Muscle layer of duodenum (tissue), 2 donors: ENCODE measurements around the gene NCKAP1.

ENCODE experiments used
- H3K27ac ChIP-seq: one replicate; pipeline ENCODE4 v1.7.0; 2013; ENCODE audit warnings: mild to moderate bottlenecking, low read length
- H3K27me3 ChIP-seq: one replicate; pipeline ENCODE4 v1.7.0; 2013; ENCODE audit warnings: low read depth, mild to moderate bottlenecking, control low read depth, low read length
- H3K36me3 ChIP-seq, 2 donors: one replicate each; pipeline ENCODE4 v1.7.0; 2013; ENCODE audit warnings: low read length in 2 of 2, control low read depth in 1 of 2, mild to moderate bottlenecking in 1 of 2; ENCODE audit not compliant: insufficient read depth in 2 of 2, control insufficient read depth in 1 of 2
- H3K4me1 ChIP-seq, 2 donors: one replicate each; pipeline ENCODE4 v1.7.0; 2013; ENCODE audit warnings: low read length in 2 of 2, mild to moderate bottlenecking in 2 of 2, control low read depth in 1 of 2, moderate library complexity in 1 of 2; ENCODE audit not compliant: insufficient read depth in 2 of 2, control insufficient read depth in 1 of 2
- H3K4me3 ChIP-seq, 2 donors: one replicate each; pipeline ENCODE4 v1.7.0; 2013; ENCODE audit warnings: low read length in 2 of 2, low read depth in 1 of 2, mild to moderate bottlenecking in 1 of 2
- H3K9me3 ChIP-seq, 2 donors: one replicate each; pipeline ENCODE4 v1.7.0; 2013; ENCODE audit warnings: low read length in 2 of 2, control low read depth in 1 of 2, mild to moderate bottlenecking in 1 of 2; ENCODE audit not compliant: control insufficient read depth in 1 of 2
- donor health status: healthy.

Gene NCKAP1, protein sequence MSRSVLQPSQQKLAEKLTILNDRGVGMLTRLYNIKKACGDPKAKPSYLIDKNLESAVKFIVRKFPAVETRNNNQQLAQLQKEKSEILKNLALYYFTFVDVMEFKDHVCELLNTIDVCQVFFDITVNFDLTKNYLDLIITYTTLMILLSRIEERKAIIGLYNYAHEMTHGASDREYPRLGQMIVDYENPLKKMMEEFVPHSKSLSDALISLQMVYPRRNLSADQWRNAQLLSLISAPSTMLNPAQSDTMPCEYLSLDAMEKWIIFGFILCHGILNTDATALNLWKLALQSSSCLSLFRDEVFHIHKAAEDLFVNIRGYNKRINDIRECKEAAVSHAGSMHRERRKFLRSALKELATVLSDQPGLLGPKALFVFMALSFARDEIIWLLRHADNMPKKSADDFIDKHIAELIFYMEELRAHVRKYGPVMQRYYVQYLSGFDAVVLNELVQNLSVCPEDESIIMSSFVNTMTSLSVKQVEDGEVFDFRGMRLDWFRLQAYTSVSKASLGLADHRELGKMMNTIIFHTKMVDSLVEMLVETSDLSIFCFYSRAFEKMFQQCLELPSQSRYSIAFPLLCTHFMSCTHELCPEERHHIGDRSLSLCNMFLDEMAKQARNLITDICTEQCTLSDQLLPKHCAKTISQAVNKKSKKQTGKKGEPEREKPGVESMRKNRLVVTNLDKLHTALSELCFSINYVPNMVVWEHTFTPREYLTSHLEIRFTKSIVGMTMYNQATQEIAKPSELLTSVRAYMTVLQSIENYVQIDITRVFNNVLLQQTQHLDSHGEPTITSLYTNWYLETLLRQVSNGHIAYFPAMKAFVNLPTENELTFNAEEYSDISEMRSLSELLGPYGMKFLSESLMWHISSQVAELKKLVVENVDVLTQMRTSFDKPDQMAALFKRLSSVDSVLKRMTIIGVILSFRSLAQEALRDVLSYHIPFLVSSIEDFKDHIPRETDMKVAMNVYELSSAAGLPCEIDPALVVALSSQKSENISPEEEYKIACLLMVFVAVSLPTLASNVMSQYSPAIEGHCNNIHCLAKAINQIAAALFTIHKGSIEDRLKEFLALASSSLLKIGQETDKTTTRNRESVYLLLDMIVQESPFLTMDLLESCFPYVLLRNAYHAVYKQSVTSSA

DNA sequence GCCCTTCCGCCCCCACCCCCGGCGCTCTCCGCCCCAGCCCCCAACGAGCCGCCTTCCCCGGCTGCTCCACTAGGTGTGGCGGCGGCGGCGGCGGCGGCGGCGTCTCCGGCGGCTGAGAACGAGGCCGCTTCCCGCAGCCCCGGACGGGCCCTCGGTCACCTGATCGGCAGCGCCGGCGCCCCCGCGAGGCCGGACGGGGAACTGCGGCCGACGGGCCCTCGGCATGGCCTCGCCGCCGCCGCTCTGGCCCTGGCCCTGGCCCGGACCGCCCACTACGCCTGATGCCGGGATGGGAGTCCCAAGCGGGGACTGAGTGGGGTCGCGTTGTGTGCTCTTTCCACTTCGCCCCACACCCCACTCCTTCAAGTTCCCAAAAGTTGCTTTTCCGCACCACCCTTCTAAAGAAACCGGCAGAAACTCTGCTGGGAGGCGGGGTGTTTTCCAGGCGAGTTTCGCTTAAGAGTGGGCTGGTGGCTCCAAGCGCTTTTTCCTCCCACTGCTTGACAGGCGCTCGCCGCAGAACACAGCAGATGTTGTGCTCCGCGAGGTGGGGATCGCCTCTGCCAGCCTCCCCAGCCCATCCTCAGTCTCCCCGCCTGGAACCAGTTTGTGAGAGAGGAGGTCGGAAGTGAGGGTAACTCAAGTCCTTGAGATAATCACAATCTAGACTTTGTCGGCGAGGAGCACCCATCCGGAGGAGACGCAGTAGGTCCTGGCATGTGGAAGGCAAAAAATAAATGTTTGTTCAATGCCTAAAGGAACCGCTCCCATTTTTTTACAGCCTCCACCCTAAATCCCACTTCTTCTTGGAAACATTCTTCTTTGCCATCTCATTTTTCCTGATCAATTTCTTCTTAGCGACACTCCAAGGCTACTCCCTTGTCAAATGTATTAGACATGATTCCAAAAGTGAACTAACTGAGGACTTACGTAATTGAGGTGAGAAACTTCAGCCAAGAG lies at the start of gene NCKAP1:
Gene NCKAP1 (minus strand): TSS at position 117 of the 960 bp plus-strand sequence. CDS start 358 bp downstream, outside the sequence.
- peak within 1 kb of the TSS; percentile 80 to 82 for H3K4me3 ChIP-seq
- no peaks in the 10 kb centered on the region for H3K27me3 ChIP-seq
- peaks cover 0 to 14% of the 10 kb centered on the region in 2 donors for H3K36me3 ChIP-seq
- no peaks in the 10 kb centered on the region for H3K9me3 ChIP-seq
- H3K27ac ChIP-seq: peak within 1 kb of the TSS; percentile 95
- H3K4me1 ChIP-seq: peaks cover 15 to 26% of the 10 kb centered on the region in 2 donors

DNA sequence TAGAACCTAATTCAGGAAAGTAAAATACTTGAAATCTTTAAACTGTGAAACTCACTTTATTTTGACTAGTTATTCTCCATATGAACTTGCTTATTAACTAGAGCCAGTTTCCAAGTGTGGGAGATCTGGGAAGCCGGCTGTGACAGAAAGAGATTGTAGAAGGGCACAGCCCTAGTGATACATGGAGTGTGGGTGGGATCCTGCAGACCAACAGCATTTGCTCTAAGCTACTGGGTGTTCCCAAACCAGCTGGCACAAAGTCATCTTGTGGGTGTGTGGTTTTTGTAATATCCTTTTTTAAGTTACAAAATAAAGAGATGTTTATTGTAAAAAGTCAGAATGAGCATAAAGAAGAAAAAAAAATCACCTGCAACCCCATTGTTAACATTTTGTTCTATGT lies 43.7 kb upstream of the NCKAP1 start:
- Histone ChIP-seq H3K27me3 (no peaks in the 10 kb centered on the region), H3K9me3 (no peaks in the 10 kb centered on the region), H3K4me3 (no peak overlapping the region), H3K4me1 (peaks cover 0 to 3% of the 10 kb centered on the region in 2 donors), H3K36me3 (no peaks in the 10 kb centered on the region), H3K27ac (no peak overlapping the region)

DNA sequence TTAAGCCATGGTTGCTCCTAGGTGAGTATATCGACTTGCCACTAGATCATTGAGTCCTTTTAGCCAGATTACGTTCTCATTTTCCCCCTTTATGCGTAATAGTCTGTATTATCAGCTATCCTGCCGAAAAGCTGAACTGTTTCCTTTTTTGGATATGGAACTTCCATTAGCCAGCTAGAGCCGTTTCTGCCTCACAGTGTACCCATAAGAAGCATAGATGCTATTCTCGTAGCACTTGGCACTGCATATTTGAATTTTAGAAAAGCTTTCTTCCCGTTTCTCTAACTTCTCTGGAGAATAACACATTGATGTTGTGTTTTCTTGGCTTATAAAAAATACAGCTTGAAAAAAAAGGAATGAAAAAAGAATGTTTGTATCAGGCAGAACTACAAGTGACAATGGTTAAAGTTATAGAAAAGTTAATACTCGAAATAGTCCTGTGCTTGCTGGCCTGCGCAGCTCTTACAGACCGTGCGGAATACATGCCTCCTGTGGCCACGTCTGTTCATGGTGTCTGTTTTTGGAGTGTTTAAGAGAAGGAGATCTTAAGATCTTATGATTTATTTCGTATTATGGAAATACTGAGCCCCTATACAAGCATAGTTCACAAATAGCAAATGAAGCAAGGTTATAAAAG lies 41.0 kb upstream of the NCKAP1 start:
- H3K36me3 ChIP-seq: no peaks in the 10 kb centered on the region
- peak overlapping the region; percentile 89 to 95 for H3K4me3 ChIP-seq
- H3K9me3 ChIP-seq: no peaks in the 10 kb centered on the region
- peaks cover 0 to 3% of the 10 kb centered on the region in 2 donors for H3K4me1 ChIP-seq
- no peaks in the 10 kb centered on the region for H3K27me3 ChIP-seq
- peak overlapping the region; percentile 91 for H3K27ac ChIP-seq

DNA sequence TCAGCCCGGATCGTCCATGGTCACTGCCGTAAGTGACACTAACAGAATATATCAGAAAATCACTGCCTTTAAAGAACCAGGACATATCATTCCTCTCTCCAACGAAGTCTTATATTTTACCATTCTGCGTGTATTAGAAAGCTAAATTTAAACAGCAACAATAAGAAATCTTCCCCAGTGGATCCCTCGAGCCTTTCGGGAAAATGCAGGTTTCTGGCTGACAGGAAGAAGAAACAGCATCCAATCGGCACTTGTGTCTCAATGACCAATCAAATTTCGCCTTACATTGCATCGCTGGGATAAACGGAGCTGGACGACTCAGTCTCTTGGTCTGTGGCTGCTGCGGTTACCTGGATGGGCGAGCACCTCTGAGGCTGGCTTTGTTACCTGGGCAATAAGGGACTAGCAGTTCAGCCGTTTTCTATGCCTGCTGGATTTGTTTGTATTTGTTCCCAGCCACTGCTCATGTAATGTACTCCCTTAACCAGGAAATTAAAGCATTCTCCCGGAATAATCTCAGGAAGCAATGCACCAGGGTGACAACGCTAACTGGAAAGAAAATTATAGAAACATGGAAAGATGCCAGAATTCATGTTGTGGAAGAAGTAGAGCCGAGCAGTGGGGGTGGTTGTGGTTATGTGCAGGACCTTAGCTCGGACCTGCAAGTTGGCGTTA lies 40.3 kb upstream of the NCKAP1 start, which contains the start of gene DUSP19:
Gene DUSP19 (plus strand): TSS at position 284 of the 675 bp plus-strand sequence. CDS start 187 bp downstream, at position 471.
- no peaks in the 10 kb centered on the region for H3K9me3 ChIP-seq
- no peaks in the 10 kb centered on the region for H3K27me3 ChIP-seq

DNA sequence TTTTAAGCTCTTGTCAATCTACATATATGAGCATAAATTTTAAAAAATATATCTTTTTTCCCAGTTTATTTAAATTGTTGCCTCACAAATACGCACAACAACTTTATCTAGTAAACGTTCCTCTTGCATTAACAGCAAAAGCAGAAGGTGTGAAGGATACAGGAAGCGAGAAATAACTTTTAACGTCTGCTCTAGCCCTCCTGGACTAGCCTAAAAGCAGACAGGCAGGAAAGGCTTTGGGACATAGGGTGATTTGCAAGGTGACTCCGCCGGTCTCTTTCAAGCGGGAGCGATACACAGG lies 39.9 kb upstream of the NCKAP1 start:
- Histone ChIP-seq H3K27ac (peak overlapping the region; percentile 91), H3K27me3 (no peaks in the 10 kb centered on the region), H3K4me3 (peak overlapping the region; percentile 89 to 95), H3K36me3 (no peaks in the 10 kb centered on the region), H3K9me3 (no peaks in the 10 kb centered on the region), H3K4me1 (peaks cover 0 to 3% of the 10 kb centered on the region in 2 donors)

More for the DNA sequence above, 40.3 kb upstream of the NCKAP1 start, which contains the start of gene DUSP19:
- Histone ChIP-seq H3K4me3 (peak within 1 kb of the TSS; percentile 89 to 95), H3K36me3 (no peaks in the 10 kb centered on the region), H3K4me1 (peaks cover 0 to 3% of the 10 kb centered on the region in 2 donors), H3K27ac (peak within 1 kb of the TSS; percentile 91)

DNA sequence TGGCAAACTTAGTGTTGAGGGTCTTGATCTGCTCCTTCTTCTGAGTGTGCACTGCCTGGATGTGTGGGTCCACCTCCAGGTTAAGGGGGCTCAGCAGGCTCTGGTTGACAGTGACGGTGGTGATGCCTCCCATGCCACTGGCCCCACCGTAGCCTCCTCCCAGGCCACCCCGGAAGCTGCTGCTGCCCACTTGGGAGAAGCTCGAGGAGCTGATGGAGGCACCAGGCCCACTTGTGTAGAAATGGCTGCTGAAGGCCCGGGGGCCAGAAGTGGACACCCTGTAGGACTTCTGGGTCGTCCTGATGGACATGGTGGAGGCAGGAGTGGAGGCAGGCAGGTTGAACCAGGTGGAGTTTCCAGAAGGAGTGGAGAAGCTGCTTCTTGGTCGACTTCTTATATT lies 33.9 kb upstream of the NCKAP1 start:
- Histone ChIP-seq H3K27ac (no peak overlapping the region), H3K9me3 (no peaks in the 10 kb centered on the region), H3K27me3 (no peaks in the 10 kb centered on the region), H3K36me3 (no peaks in the 10 kb centered on the region), H3K4me3 (no peak overlapping the region), H3K4me1 (no peaks in the 10 kb centered on the region)

DNA sequence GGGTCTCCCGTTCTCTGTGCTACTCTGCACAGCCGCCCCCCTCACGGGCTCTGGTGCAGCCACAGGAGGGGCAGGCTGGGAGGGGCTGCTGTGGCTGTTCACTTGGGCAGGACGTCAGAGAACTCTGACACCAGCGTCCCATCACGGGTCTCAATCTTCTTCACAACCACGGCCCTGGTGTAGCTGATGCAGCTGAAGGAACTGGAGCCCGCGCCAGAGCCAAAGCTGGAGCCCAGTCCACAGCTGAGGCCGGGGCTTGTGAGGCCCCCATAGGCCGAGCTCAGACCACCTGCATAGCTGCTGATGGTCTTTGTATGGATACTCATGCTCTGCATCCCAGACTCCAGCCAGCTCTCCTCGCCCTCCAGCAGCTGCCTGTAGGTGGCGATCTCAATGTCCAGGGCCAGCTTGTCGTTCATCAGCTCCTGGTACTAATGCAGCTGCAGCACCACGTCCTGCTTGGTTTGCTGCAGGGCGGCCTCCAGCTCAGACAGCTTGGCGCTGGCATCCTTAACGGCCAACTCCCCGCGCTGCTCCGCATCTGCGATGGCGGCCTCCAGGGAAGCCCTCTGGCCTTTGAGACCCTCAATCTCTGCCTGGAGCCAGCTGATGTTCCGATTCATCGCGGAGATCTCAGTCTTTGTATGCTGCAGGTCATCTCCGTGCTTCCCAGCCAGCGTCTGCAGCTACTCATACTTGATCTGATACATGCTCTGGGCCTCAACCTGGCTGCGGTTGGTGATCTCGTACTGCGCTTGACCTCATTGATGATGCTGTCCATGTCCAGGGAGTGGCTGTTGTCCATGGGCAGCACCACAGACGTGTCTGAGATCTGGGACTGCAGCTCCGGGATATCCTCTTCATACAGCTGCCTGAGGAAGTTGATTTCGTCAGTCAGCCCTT lies 32.9 kb upstream of the NCKAP1 start:
- no peaks in the 10 kb centered on the region for H3K9me3 ChIP-seq
- no peaks in the 10 kb centered on the region for H3K36me3 ChIP-seq
- H3K4me3 ChIP-seq: no peak overlapping the region
- H3K27ac ChIP-seq: no peak overlapping the region
- H3K27me3 ChIP-seq: no peaks in the 10 kb centered on the region
- H3K4me1 ChIP-seq: no peaks in the 10 kb centered on the region

DNA sequence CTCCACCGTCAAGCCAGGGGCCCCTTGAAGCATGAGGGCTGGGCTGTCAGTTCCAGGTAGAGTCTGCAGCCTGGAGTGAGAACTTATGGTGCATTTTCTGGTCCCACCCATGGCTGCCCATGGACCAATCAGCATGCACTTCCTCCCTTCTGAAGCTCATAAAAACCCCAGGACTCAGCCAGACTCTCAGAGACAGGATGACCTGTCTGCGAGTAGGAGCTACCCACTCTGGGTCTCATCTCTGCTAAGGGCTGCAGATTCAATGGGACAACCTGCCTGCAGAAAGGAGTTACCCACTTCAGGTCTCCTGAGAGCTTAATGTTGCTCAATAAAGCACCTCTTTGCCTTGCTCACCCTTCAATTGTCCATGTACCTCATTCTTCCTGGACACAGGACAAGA lies 30.9 kb upstream of the NCKAP1 start:
- Histone ChIP-seq H3K9me3 (no peaks in the 10 kb centered on the region), H3K27me3 (no peaks in the 10 kb centered on the region), H3K27ac (no peak overlapping the region), H3K4me1 (no peaks in the 10 kb centered on the region), H3K36me3 (no peaks in the 10 kb centered on the region), H3K4me3 (no peak overlapping the region)

DNA sequence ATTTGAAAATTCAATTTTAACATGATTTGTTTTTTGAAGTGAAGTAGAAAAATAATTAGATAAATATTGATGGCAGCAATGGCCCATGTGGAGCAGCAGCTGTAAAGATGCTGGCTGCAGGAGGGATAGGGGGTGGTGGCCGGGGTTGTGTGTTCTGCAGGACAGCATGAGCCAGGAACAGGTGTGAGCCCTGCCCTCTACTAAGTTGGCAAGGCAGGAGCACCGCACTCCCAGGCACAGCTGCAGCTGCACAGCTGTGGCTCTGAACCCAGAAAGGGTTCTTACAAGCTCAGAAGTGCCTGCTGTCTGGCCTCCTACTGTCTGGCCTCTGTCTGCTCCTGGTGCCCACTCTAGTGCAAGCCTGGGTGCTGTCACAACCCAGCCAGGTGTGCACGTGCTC lies 30.3 kb upstream of the NCKAP1 start:
- H3K27me3 ChIP-seq: no peaks in the 10 kb centered on the region
- H3K36me3 ChIP-seq: no peaks in the 10 kb centered on the region
- H3K4me3 ChIP-seq: no peak overlapping the region

More for the DNA sequence above, 30.3 kb upstream of the NCKAP1 start:
- Histone ChIP-seq H3K4me1 (no peaks in the 10 kb centered on the region), H3K27ac (no peak overlapping the region), H3K9me3 (no peaks in the 10 kb centered on the region)
